HG02623 (cell line): ENCODE measurements around the gene BCAS1.

Source experiments
- ATAC-seq: cut with Tn5 transposase; IDR thresholded peaks from one replicate; pipeline ENCODE4 v1.9.1; 2021; ENCODE audit warnings: moderate library complexity; ENCODE audit not compliant: unreplicated experiment

The BCAS1 gene

GRCh38 chr20:54103762-54104600 is 33.6 kb upstream of the BCAS1 start:
- ATAC-seq, result no peak

DNA sequence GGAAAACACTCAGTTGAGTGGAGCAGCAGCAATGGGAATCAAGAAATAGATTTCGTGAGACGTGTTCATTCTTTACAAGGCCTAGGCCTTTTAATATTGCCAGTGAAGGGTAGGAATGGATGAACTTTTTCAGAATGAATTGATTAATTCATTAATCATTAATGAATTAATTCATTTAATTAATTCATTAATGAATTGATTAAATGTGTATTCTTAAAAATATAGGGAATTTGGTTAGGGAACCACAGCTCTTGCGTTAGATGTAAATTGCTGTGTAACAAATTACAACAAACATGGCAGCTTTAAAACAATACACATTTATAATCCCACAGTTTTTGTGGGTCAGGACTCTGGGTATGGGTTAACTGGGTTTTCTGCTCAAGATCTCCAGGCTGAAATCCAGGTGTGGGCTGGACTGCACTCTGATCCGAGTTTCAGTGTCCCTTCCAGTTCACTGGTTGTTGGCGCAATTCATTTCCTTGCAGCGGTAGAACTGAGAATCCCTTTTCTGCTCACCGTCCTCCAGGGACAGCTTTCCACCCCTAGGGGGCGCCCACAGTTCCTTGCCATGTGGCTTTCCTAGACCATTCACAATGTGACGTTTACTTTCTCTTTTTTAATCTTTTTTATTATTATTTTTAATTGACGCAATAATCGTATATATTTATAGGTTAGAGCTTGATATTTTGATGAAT is 32.8 kb upstream of the BCAS1 start:
- peak; percentile 78 for ATAC-seq

GRCh38 chr20:54102543-54102942 is 32.1 kb upstream of the BCAS1 start:
- ATAC-seq, result no peak

GRCh38 chr20:54100563-54100962 is 30.2 kb upstream of the BCAS1 start:
- no peak for ATAC-seq

DNA sequence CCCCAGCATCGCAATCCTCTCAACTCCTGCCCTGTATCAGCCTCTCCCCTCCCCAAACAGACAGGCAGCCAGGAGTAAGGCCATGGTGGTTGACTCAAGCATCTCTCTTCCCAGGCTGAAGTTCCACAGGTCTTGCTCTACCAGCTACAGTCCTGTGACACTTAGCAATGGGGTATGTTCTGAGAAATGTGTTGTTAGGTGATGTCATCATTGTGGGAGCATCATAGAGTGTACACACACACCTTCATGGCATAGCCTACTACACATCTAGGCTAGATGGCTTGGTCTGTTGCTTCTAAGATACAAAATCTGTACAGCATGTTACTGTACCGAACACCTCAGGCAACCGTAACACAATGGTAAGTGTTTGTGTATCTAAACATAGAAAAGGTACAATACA is 29.5 kb upstream of the BCAS1 start:
- ATAC-seq, result no peak

DNA sequence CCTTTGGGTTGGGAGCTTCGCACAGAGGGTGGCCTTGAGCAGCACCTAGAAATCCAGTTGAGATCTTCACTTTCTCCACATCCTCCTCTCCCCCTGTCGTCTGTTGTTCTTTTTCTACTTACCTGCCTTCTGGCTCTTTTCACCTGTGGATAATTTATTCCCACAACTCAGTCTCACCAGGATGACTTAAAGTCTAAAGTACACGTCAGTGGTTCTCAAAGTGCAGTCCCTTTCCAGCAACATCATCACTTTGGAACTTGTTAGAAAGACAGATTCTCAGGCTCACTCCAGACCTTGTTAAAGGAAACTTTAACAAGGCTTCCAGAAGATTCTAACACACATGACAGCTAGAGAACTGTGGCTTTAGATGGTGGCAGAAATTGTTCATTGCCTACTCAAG is 27.7 kb upstream of the BCAS1 start:
- ATAC-seq, result no peak

GRCh38 chr20:54097236-54097529 is 26.8 kb upstream of the BCAS1 start:
- ATAC-seq, result no peak

DNA sequence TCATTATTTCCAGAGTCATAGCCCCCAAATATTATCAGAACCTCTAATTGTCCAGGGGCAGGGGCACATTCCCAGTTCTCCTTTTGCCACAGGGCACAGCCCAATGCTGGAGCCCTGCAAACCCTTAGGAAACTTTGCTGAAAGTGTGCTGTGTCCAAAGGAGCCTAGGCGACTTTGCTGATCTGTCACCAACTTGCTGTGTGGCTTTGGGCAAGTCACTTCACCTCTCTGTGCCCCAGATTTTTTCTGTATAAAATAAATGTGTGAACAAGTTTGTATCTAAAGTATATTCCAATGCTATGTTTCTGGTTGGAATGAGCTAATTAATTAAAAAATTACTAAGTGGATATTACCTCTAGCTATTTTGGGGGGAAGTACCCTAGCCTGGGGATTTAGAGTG is 25.4 kb upstream of the BCAS1 start:
- ATAC-seq, result no peak

GRCh38 chr20:54094268-54094580 is 23.8 kb upstream of the BCAS1 start:
- no peak for ATAC-seq

GRCh38 chr20:54093423-54094267 is 23.3 kb upstream of the BCAS1 start:
- ATAC-seq, result no peak

- no peak for ATAC-seq
These were observed 21.6 kb upstream of the BCAS1 start for GRCh38 chr20:54092021-54092420.

GRCh38 chr20:54091120-54091480 is 20.7 kb upstream of the BCAS1 start:
- no peak for ATAC-seq

GRCh38 chr20:54090230-54091119 is 20.1 kb upstream of the BCAS1 start:
- no peak for ATAC-seq

DNA sequence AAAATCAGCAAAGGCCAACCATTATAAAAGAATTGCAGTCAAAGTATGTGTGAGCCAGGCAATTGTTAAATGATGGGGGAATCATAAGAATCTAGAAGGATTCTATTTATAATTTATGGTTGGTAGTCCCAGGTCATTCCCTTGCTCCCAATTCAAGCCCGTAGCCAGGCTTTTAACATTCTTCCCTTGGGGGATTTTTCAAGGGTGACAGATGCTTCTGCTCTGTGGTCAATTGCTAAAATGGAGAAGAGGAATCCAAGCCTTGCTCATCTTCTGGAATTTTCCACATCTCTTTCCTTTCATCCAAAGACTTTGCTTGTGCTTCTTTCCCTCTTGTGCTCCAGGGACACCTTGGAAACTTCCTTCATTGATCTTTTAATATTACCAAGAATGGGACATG is 18.0 kb upstream of the BCAS1 start:
- no peak for ATAC-seq

DNA sequence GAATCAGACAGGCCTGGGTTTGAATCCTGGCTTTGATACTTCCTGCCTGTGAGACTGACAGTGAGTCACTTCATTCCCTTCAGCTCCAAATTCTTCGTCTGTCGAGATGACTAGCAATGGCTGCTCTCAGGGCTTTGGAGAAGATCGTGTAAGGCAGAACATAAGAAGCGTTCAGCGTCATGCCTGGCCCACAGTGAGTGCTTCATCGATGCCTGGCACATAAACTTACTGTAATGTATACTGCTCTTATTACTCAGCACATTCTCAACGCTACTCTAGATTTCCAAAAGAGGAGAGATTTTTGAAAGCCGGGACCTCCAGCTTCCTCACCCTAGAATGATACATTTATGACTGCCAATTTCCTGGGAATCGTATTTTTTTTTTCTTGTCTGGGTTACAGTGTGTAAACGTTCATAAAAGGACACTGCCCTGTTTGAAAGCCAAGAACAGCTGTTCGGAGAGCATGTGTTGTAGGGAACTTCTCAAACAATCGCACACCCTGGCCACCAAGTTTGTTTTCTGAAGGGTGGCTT is 16.2 kb upstream of the BCAS1 start:
- no peak for ATAC-seq

GRCh38 chr20:54085910-54086309 is 15.5 kb upstream of the BCAS1 start:
- ATAC-seq, result no peak

DNA sequence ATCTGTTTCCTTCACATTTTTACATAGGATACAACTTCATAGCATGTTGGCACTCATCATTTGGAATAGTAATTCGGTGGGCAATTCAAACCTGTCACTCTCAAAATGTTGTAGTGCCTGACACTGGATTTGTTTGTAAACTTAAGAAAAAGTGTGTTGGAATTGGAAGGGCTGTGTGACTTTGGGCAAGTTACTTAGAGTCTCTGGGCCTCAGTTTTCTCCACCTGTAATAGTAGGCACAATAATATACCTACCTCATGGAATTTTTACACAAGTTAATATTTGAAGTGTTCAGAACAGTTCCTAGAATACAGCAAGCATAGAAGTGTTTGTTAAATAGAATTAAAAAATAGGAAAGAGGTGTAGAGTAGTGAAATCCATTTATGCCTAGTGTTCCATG is 15.0 kb upstream of the BCAS1 start:
- no peak for ATAC-seq

- no peak for ATAC-seq
These were observed 14.5 kb upstream of the BCAS1 start for GRCh38 chr20:54084727-54085388.

- no peak for ATAC-seq
These were observed 13.8 kb upstream of the BCAS1 start for GRCh38 chr20:54084193-54084592.

- ATAC-seq, result peak; percentile 47
These were observed 13.1 kb upstream of the BCAS1 start for GRCh38 chr20:54083459-54083858.
